ENCODE results near the gene PPL.
A peak's percentile ranks its signal among the peaks of the same experiment; 100 is the strongest.
"Not testable (repeated sequence)": the region's sequence is repeated elsewhere in the genome, so short reads cannot be mapped to it uniquely, and the experiment has no call there.

The PPL gene

GRCh38 chr16:4957720-4958509, 21.0 kb upstream of the PPL start, which contains the start of gene SEC14L5:
Gene SEC14L5 (plus strand): TSS chr16:4958330. CDS start chr16:4959324, 994 bp downstream.
- peak within 1 kb of the TSS; percentile 68 for H3K27ac ChIP-seq
- CTCF ChIA-PET: interaction anchor here (0.6 kb wide), 1 partner anchor 62 kb away, joined by 3 read pairs; no protein-coding TSS in a partner anchor
- peak; percentile 100 for DNase-seq (ENCODE audit: low spot score)
- POLR2A ChIA-PET (ENCODE audit: low non-redundant PET): no interaction called here
- 0 out of 2 replicates have a peak, but pooled peaks have one; percentile 3 for TF ChIP-seq CTCF (conservative IDR thresholded peaks at IDR 0.05; ENCODE audit: low read depth)

- ChIA-PET CTCF (interaction anchor here (0.6 to 0.7 kb wide), 3 partner anchors 21 to 224 kb away, joined by 3 to 5 read pairs (median 3); partner anchors contain the start of gene PPL), POLR2A (ENCODE audit: low non-redundant PET) (no interaction called here)
Measured at GRCh38 chr16:4957420-4957719, 20.4 kb upstream of the PPL start.

GRCh38 chr16:4954714-4955113, 17.8 kb upstream of the PPL start:
- DNase-seq (ENCODE audit: low spot score): no peak
- ChIA-PET CTCF (interaction anchor here (1.6 kb wide), 1 partner anchor 18 kb away, joined by 7 read pairs; the partner anchor contains the start of gene PPL), POLR2A (ENCODE audit: low non-redundant PET) (no interaction called here)
- no peak for TF ChIP-seq CTCF (conservative IDR thresholded peaks at IDR 0.05; ENCODE audit: low read depth)
- no peak overlapping the region for H3K27ac ChIP-seq

More at GRCh38 chr16:4957420-4957719, 20.4 kb upstream of the PPL start:
- H3K27ac ChIP-seq: peak overlapping the region; percentile 68
- DNase-seq (ENCODE audit: low spot score): no peak
- 0 out of 2 replicates have a peak, but pooled peaks have one; percentile 17 for TF ChIP-seq CTCF (conservative IDR thresholded peaks at IDR 0.05; ENCODE audit: low read depth)

GRCh38 chr16:4951583-4951982, 14.6 kb upstream of the PPL start:
- peak overlapping the region; percentile 11; the same call in 1 of the 2 replicates for H3K27ac ChIP-seq
- CTCF ChIA-PET; POLR2A ChIA-PET (ENCODE audit: low non-redundant PET); DNase-seq (ENCODE audit: low spot score): not testable (repeated sequence)

GRCh38 chr16:4949986-4950385, 13.0 kb upstream of the PPL start:
- no peak for TF ChIP-seq CTCF (conservative IDR thresholded peaks at IDR 0.05; ENCODE audit: low read depth)
- H3K27ac ChIP-seq: peak overlapping the region; percentile 9; the same call in 1 of the 2 replicates
- ChIA-PET POLR2A (ENCODE audit: low non-redundant PET) (no interaction called here), CTCF (no interaction called here)
- DNase-seq (ENCODE audit: low spot score): no peak

GRCh38 chr16:4948903-4949766, 12.2 kb upstream of the PPL start:
- peak overlapping the region; percentile 9; the same call in 1 of the 2 replicates for H3K27ac ChIP-seq
- POLR2A ChIA-PET (ENCODE audit: low non-redundant PET): no interaction called here
- DNase-seq (ENCODE audit: low spot score): no peak
- no peak for TF ChIP-seq CTCF (conservative IDR thresholded peaks at IDR 0.05; ENCODE audit: low read depth)
- CTCF ChIA-PET: no interaction called here
